Peyer's patch (tissue), 4 donors: ENCODE data around the gene TTL. TPM values are rescaled to one million over a fixed set of nuclear protein-coding genes. Genes with fewer than 3 reads are reported as not detected.

ENCODE experiments used
- DNase-seq, 3 donors: peaks; one replicate each; pipeline ENCODE4 v3.0.0-alpha.2; 2017 to 2019
- H3K27ac ChIP-seq, 4 donors: fragments of 200-600 bp; sonication (generic); one replicate each; pipeline ENCODE4 v1.5.1; 2016 to 2019
- H3K27me3 ChIP-seq, 2 donors: fragments of 200-600 bp; sonication (generic); one replicate each; pipeline ENCODE4 v1.5.1; 2019
- H3K36me3 ChIP-seq, 3 donors: fragments of 200-600 bp; sonication (generic); one replicate each; pipeline ENCODE4 v1.5.1; 2016 to 2019
- H3K4me1 ChIP-seq, 4 donors: fragments of 200-600 bp; sonication (generic); one replicate each; pipeline ENCODE4 v1.5.1; 2016 to 2019
- H3K4me3 ChIP-seq, 4 donors: fragments of 200-600 bp; sonication (generic); 1 replicate in 3 of 4; 2 replicates in 1 of 4; pipeline ENCODE4 v1.5.1; 2016 to 2019; ENCODE audit warnings: mild to moderate bottlenecking in 1 of 4
- H3K9me3 ChIP-seq, 4 donors: fragments of 200-600 bp; sonication (generic); one replicate each; pipeline ENCODE4 v1.5.1; 2016 to 2019; ENCODE audit warnings: mild to moderate bottlenecking in 1 of 4
- POLR2A ChIP-seq, 2 donors: fragments of 450-650 bp; IDR thresholded peaks; one replicate each; pipeline ENCODE4 v1.5.1; 2017; ENCODE audit warnings: antibody characterized with exemption in 2 of 2, mild to moderate bottlenecking in 2 of 2, moderate library complexity in 2 of 2
- small RNA-seq, 2 donors: library from RNA; depleted of rRNA; stranded (forward); fragments of <200 nt; gene quantifications; one replicate each; pipeline ENCODE3, GENCODE V24; 2016
- total RNA-seq, 4 donors: library from RNA; depleted of rRNA; stranded (reverse); fragments of >200 nt; gene quantifications; one replicate each; pipeline ENCODE4 v1.1.0, GENCODE V29; 2016
- TF ChIP-seq, protein P1 (sequence below), 6 experiments: fragments of 450-650 bp in 4 of 6; fragments of 200-600 bp in 2 of 6; sonication (generic) in 1 of 6; IDR thresholded peaks; one replicate each; pipeline ENCODE4 v1.5.1; 2017 to 2019; ENCODE audit warnings: antibody characterized with exemption in 6 of 6, mild to moderate bottlenecking in 3 of 6, moderate library complexity in 1 of 6

TTL gene
- total RNA-seq, 4 donors from 2014 or later = 6.8 to 15.7 (median 13.2) TPM

GRCh38 chr2:112585873-112586464 is 104.0 kb downstream of the TTL start:
- no peak for TF ChIP-seq POLR2A (IDR thresholded peaks at IDR 0.05)
- TF ChIP-seq, protein P1, sequence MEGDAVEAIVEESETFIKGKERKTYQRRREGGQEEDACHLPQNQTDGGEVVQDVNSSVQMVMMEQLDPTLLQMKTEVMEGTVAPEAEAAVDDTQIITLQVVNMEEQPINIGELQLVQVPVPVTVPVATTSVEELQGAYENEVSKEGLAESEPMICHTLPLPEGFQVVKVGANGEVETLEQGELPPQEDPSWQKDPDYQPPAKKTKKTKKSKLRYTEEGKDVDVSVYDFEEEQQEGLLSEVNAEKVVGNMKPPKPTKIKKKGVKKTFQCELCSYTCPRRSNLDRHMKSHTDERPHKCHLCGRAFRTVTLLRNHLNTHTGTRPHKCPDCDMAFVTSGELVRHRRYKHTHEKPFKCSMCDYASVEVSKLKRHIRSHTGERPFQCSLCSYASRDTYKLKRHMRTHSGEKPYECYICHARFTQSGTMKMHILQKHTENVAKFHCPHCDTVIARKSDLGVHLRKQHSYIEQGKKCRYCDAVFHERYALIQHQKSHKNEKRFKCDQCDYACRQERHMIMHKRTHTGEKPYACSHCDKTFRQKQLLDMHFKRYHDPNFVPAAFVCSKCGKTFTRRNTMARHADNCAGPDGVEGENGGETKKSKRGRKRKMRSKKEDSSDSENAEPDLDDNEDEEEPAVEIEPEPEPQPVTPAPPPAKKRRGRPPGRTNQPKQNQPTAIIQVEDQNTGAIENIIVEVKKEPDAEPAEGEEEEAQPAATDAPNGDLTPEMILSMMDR (IDR thresholded peaks at IDR 0.05) = no peak
- Histone ChIP-seq H3K4me1 (peaks cover 3 to 10% (median 7%) of the 10 kb centered on the region in 4 donors), H3K9me3 (no peaks in the 10 kb centered on the region), H3K27ac (no peak overlapping the region), H3K4me3 (no peak overlapping the region), H3K36me3 (peaks cover 0 to 18% (median 0%) of the 10 kb centered on the region in 3 donors), H3K27me3 (no peaks in the 10 kb centered on the region)
- no peak for DNase-seq

- Histone ChIP-seq H3K4me3 (no peak overlapping the region), H3K27me3 (no peaks in the 10 kb centered on the region), H3K27ac (no peak overlapping the region), H3K4me1 (peaks cover 0 to 10% (median 7%) of the 10 kb centered on the region in 4 donors), H3K36me3 (peaks cover 0 to 18% (median 0%) of the 10 kb centered on the region in 3 donors), H3K9me3 (no peaks in the 10 kb centered on the region)
- TF ChIP-seq POLR2A (IDR thresholded peaks at IDR 0.05) = no peak
- TF ChIP-seq, protein P1 (IDR thresholded peaks at IDR 0.05) = no peak
- no peak for DNase-seq
Measured at GRCh38 chr2:112588611-112589045, 106.7 kb downstream of the TTL start.

Small RNA genes within 50 kb of the gene (small RNA-seq; reads per million reads assigned to genes)
- gene RF00019 = 0 reads per million in 2 donors

Other genes starting within 250 kb of the TTL start
- 10 to 100 TPM; 21.9 to 92.4 (median 31.2) TPM for gene ZC3H8, start 227.1 kb upstream of the TTL start, total RNA-seq
- gene ZC3H6, start 206.6 kb upstream of the TTL start, total RNA-seq = 10 to 100 TPM in 1 of 4 donors, 1 to 10 TPM in 3; 5.0 to 19.8 (median 7.3) TPM
- 10 to 100 TPM; 16.8 to 82.5 (median 37.3) TPM for gene RGPD8, start 48.5 kb upstream of the TTL start, total RNA-seq
- 10 to 100 TPM in 2 of 4 donors, 1 to 10 TPM in 2; 7.5 to 15.8 (median 10.0) TPM for gene POLR1B, start 60.3 kb downstream of the TTL start, total RNA-seq
- gene CHCHD5, start 102.5 kb downstream of the TTL start, total RNA-seq = 10 to 100 TPM in 3 of 4 donors, 1 to 10 TPM in 1; 8.3 to 20.7 (median 11.4) TPM
- 100 to 1,000 TPM in 3 of 4 donors, 10 to 100 TPM in 1; 48.7 to 143 (median 122) TPM for gene SLC20A1, start 163.8 kb downstream of the TTL start, total RNA-seq
- gene NT5DC4, start 238.9 kb downstream of the TTL start, total RNA-seq = 1 to 10 TPM in 1 of 4 donors, not detected in 3; 5.8 TPM